ENCODE measurements around the gene SRMS.
"Not testable (repeated sequence)": the region's sequence is repeated elsewhere in the genome, so short reads cannot be mapped to it uniquely, and the experiment has no call there.

SRMS gene

GRCh38 chr20:63578224-63579016 lies 30.9 kb upstream of the SRMS start:
- DNase-seq = no peak

GRCh38 chr20:63577317-63577894 lies 29.9 kb upstream of the SRMS start:
- no peak for DNase-seq

- DNase-seq = no peak
Measured at GRCh38 chr20:63576311-63576710, 28.8 kb upstream of the SRMS start.

- DNase-seq = no peak
Measured at GRCh38 chr20:63574829-63575743, 27.5 kb upstream of the SRMS start.

- peak; percentile 71 for DNase-seq
Measured at GRCh38 chr20:63574156-63574828, 26.7 kb upstream of the SRMS start, which contains the start of gene HELZ2. Gene HELZ2, minus strand, starts transcription at chr20:63574239. Its CDS starts 1,854 bp downstream, at chr20:63572385.

- peak; percentile 42 for DNase-seq
Measured at GRCh38 chr20:63573647-63574131, 26.1 kb upstream of the SRMS start.

- no peak for DNase-seq
Measured at GRCh38 chr20:63572788-63573646, 25.5 kb upstream of the SRMS start.

GRCh38 chr20:63572071-63572787 lies 24.7 kb upstream of the SRMS start:
- no peak for DNase-seq

GRCh38 chr20:63571087-63571478 lies 23.5 kb upstream of the SRMS start:
- DNase-seq = not testable (repeated sequence)

- DNase-seq = no peak
Measured at GRCh38 chr20:63570281-63571086, 22.9 kb upstream of the SRMS start.

- DNase-seq = no peak
Measured at GRCh38 chr20:63568986-63569949, 21.7 kb upstream of the SRMS start.

GRCh38 chr20:63568170-63568981 lies 20.8 kb upstream of the SRMS start:
- DNase-seq = no peak

GRCh38 chr20:63567386-63568169 lies 20.0 kb upstream of the SRMS start:
- no peak for DNase-seq

GRCh38 chr20:63567136-63567385 lies 19.5 kb upstream of the SRMS start:
- no peak for DNase-seq

- DNase-seq = no peak
Measured at GRCh38 chr20:63566395-63567135, 19.0 kb upstream of the SRMS start.

GRCh38 chr20:63565699-63566335 lies 18.3 kb upstream of the SRMS start:
- DNase-seq = no peak
